DOHH2 (cell line): ENCODE results near the gene TMEM94.

Experiments
- H3F3A ChIP-seq: fragments of 200-600 bp; sonication (generic), shearing (Covaris generic); 2 replicates; pipeline ENCODE4 v1.6.0; 2016; ENCODE audit warnings: antibody characterized with exemption, mild to moderate bottlenecking; ENCODE audit not compliant: control insufficient read depth, insufficient read depth
- H3K27ac ChIP-seq: fragments of 200-600 bp; sonication (generic); 2 replicates; pipeline ENCODE4 v1.5.1; 2014; ENCODE audit warnings: low read depth, mild to moderate bottlenecking, low read length, moderate library complexity
- H3K27me3 ChIP-seq: fragments of 200-600 bp; sonication (generic); 2 replicates; pipeline ENCODE4 v1.6.1; 2014; ENCODE audit warnings: mild to moderate bottlenecking, low read length, mixed read lengths; ENCODE audit not compliant: control insufficient read depth
- H3K36me3 ChIP-seq: fragments of 200-600 bp; sonication (generic); 2 replicates; pipeline ENCODE4 v1.6.1; 2014; ENCODE audit warnings: mild to moderate bottlenecking, low read length, moderate library complexity, mixed read lengths; ENCODE audit not compliant: control insufficient read depth
- H3K4me1 ChIP-seq: fragments of 200-600 bp; sonication (generic); 2 replicates; pipeline ENCODE4 v1.6.1; 2014; ENCODE audit warnings: mild to moderate bottlenecking, low read length, mixed read lengths; ENCODE audit not compliant: control insufficient read depth
- H3K4me2 ChIP-seq: fragments of 200-600 bp; sonication (generic); 2 replicates; pipeline ENCODE4 v1.6.0; 2014; ENCODE audit warnings: mild to moderate bottlenecking, low read length, moderate library complexity
- H3K4me3 ChIP-seq: fragments of 200-600 bp; sonication (generic); 2 replicates; pipeline ENCODE4 v1.5.1; 2014; ENCODE audit warnings: mild to moderate bottlenecking, low read length, mixed read lengths
- H3K79me2 ChIP-seq: fragments of 200-600 bp; sonication (generic); 2 replicates; pipeline ENCODE4 v1.6.1; 2014; ENCODE audit warnings: mild to moderate bottlenecking, low read length, mixed read lengths; ENCODE audit not compliant: control insufficient read depth
- H3K9me2 ChIP-seq: fragments of 200-600 bp; sonication (generic); replicated peaks from 2 replicates; pipeline ENCODE4 v1.6.1; 2014; ENCODE audit warnings: mild to moderate bottlenecking, low read length, mixed read lengths; ENCODE audit not compliant: control insufficient read depth
- H3K9me3 ChIP-seq: fragments of 200-600 bp; sonication (generic); 2 replicates; pipeline ENCODE4 v1.6.1; 2014; ENCODE audit warnings: antibody characterized with exemption, low read length, mixed read lengths; ENCODE audit not compliant: control insufficient read depth, insufficient read depth
- H4K20me1 ChIP-seq: fragments of 200-600 bp; sonication (generic); 2 replicates; pipeline ENCODE4 v1.6.0; 2014; ENCODE audit warnings: low read depth, mild to moderate bottlenecking, antibody characterized with exemption, low read length, moderate library complexity; ENCODE audit not compliant: control insufficient read depth, insufficient read depth
- CTCF ChIP-seq: fragments of 200-600 bp; sonication (generic); IDR thresholded peaks from one replicate; pipeline ENCODE4 v1.5.1; 2014; ENCODE audit warnings: antibody characterized with exemption, mild to moderate bottlenecking, low read depth, low read length; ENCODE audit not compliant: poor library complexity, severe bottlenecking
- EZH2phosphoT487 ChIP-seq: fragments of 200-600 bp; sonication (generic); IDR thresholded peaks from 2 replicates; pipeline ENCODE4 v1.6.1; 2017; ENCODE audit warnings: borderline replicate concordance, mild to moderate bottlenecking, antibody characterized with exemption, low read length, moderate library complexity, mixed read lengths

Gene TMEM94

GRCh38 chr17:75514299-75514918, 58.0 kb downstream of the TMEM94 start:
- Histone ChIP-seq H3K27ac (no peak overlapping the region), H3K27me3 (peaks cover 17% of the 10 kb centered on the region), H3K9me2 (no peaks in the 10 kb centered on the region), H4K20me1 (peaks cover 5% of the 10 kb centered on the region; the same call in 1 of the 2 replicates), H3K79me2 (peaks cover 20% of the 10 kb centered on the region), H3K4me3 (peak overlapping the region; percentile 93), H3K36me3 (peaks cover 15% of the 10 kb centered on the region), H3K4me2 (peak overlapping the region; percentile 81), H3K4me1 (peaks cover 30% of the 10 kb centered on the region), H3K9me3 (no peaks in the 10 kb centered on the region), H3F3A (no peaks in the 10 kb centered on the region; the same call in 1 of the 2 replicates)
- no peak for TF ChIP-seq CTCF
- no peak; the same call in 1 of the 2 replicates for TF ChIP-seq EZH2phosphoT487

- H3K36me3 ChIP-seq, result peaks cover 18% of the 10 kb centered on the region
- peaks cover 30% of the 10 kb centered on the region for H3K4me1 ChIP-seq
- H3K27me3 ChIP-seq, result peaks cover 17% of the 10 kb centered on the region
- H3K27ac ChIP-seq, result no peak overlapping the region
- H4K20me1 ChIP-seq, result peaks cover 5% of the 10 kb centered on the region; the same call in 1 of the 2 replicates
- no peaks in the 10 kb centered on the region; the same call in 1 of the 2 replicates for H3F3A ChIP-seq
- peak overlapping the region; percentile 93 for H3K4me3 ChIP-seq
- no peaks in the 10 kb centered on the region for H3K9me2 ChIP-seq
- H3K4me2 ChIP-seq, result peak overlapping the region; percentile 81
- H3K9me3 ChIP-seq, result no peaks in the 10 kb centered on the region
- TF ChIP-seq EZH2phosphoT487 (0 out of 2 replicates have a peak, but pooled peaks have one; percentile 74), CTCF (no peak)
- peaks cover 20% of the 10 kb centered on the region for H3K79me2 ChIP-seq
Measured at GRCh38 chr17:75514919-75515495, 58.6 kb downstream of the TMEM94 start.

- peaks cover 18% of the 10 kb centered on the region for H3K36me3 ChIP-seq
- H3K27ac ChIP-seq, result no peak within 1 kb of the TSS
- no peaks in the 10 kb centered on the region; the same call in 1 of the 2 replicates for H3F3A ChIP-seq
- no peaks in the 10 kb centered on the region for H3K9me2 ChIP-seq
- H3K79me2 ChIP-seq, result peaks cover 20% of the 10 kb centered on the region
- no peaks in the 10 kb centered on the region for H3K9me3 ChIP-seq
- peaks cover 30% of the 10 kb centered on the region for H3K4me1 ChIP-seq
- H4K20me1 ChIP-seq, result peaks cover 5% of the 10 kb centered on the region; the same call in 1 of the 2 replicates
- H3K4me2 ChIP-seq, result peak within 1 kb of the TSS; percentile 81
- H3K27me3 ChIP-seq, result peaks cover 17% of the 10 kb centered on the region
- peak within 1 kb of the TSS; percentile 93 for H3K4me3 ChIP-seq
- TF ChIP-seq CTCF, result peak; percentile 99
- no peak for TF ChIP-seq EZH2phosphoT487
Measured at GRCh38 chr17:75515496-75516254, 59.2 kb downstream of the TMEM94 start, which contains the start of gene CASKIN2. CASKIN2 (minus strand) TSS chr17:75515537; CDS start chr17:75513804, 1,733 bp downstream.
